ENCODE results near the gene SCAF8. TPM values are rescaled to one million over a fixed set of nuclear protein-coding genes. Genes with fewer than 3 reads are reported as not detected.

SCAF8 gene
- total RNA-seq, 1 donor from 2014 or later = 76.7 TPM

DNA sequence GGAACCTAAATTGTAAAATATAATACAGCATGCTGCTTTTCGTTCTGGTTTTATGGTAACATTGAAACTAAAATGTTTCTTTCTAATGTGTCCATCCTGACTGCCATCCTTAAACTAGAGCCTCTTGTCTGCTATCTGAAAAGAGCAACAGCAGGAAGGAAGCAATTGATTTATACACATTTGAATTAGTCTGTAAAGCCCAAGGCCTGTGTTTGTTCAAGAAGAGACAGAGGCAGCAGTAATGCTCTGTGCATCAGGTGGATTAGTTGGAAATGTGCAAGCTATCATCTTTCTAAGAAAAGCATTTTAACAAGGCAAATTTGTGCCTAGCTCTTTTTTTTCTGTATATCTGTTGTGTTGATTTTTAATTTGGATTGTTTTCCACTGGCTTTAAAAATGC, 128.6 kb downstream of the SCAF8 start:
- DNase-seq (ENCODE audit: low spot score in 2 of 2, unreplicated experiment in 2 of 2) = no peak
- no peak overlapping the region for H3K27ac Mint-ChIP-seq
- no peaks in the 10 kb centered on the region for H3K9me3 Mint-ChIP-seq

DNA sequence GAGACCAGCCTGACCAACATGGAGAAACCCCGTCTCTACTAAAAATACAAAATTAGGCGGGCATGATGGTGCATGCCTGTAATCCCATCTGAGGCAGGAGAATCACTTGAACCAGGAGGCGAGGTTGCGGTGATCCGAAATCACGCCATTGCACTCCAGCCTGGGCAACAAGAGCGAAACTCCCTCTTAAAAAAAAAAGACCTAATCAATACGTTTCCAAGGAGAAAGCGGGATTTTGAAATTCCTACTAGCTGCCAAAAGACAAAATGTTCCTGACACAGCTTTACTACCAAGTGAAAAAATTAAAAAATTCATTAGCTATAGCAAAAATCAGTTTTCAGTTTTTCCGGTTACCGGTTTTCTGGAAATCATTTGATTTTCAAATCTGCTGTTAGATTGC, 129.3 kb downstream of the SCAF8 start:
- TF ChIP-seq, protein P1, sequence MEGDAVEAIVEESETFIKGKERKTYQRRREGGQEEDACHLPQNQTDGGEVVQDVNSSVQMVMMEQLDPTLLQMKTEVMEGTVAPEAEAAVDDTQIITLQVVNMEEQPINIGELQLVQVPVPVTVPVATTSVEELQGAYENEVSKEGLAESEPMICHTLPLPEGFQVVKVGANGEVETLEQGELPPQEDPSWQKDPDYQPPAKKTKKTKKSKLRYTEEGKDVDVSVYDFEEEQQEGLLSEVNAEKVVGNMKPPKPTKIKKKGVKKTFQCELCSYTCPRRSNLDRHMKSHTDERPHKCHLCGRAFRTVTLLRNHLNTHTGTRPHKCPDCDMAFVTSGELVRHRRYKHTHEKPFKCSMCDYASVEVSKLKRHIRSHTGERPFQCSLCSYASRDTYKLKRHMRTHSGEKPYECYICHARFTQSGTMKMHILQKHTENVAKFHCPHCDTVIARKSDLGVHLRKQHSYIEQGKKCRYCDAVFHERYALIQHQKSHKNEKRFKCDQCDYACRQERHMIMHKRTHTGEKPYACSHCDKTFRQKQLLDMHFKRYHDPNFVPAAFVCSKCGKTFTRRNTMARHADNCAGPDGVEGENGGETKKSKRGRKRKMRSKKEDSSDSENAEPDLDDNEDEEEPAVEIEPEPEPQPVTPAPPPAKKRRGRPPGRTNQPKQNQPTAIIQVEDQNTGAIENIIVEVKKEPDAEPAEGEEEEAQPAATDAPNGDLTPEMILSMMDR (IDR thresholded peaks at IDR 0.05; ENCODE audit: unreplicated experiment) = no peak
- H3K27me3 Mint-ChIP-seq (ENCODE audit: low read depth) = no peaks in the 10 kb centered on the region
- no peaks in the 10 kb centered on the region for H3K9me3 Mint-ChIP-seq
- DNase-seq (ENCODE audit: low spot score in 2 of 2, unreplicated experiment in 2 of 2) = no peak
- peaks cover 9% of the 10 kb centered on the region for H3K36me3 Mint-ChIP-seq
- H3K4me3 Mint-ChIP-seq = no peak overlapping the region
- H3K4me1 Mint-ChIP-seq = peaks cover 24% of the 10 kb centered on the region
- peak overlapping the region; percentile 67 for H3K27ac Mint-ChIP-seq

More for the DNA sequence above, 128.6 kb downstream of the SCAF8 start:
- TF ChIP-seq, protein P1 (IDR thresholded peaks at IDR 0.05; ENCODE audit: unreplicated experiment) = no peak
- peaks cover 12% of the 10 kb centered on the region for H3K36me3 Mint-ChIP-seq
- H3K27me3 Mint-ChIP-seq (ENCODE audit: low read depth) = no peaks in the 10 kb centered on the region
- H3K4me1 Mint-ChIP-seq = peaks cover 24% of the 10 kb centered on the region
- no peak overlapping the region for H3K4me3 Mint-ChIP-seq

DNA sequence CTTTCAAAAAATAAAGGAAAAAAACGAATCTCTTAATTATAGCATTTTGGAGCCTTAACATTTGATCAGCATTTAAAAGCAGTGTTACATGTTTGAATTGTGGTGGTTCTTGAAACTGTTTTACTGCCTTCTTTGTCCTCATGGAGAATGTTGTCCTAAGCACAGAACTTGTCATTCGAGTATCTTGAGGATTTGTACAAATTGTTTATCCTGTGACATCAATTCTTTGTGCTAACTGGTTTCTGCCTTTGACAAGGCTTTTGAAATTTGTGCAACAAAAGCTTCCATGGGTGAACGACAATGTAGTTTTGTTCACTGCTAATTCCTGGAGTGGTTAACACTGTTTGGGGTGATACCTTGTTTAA, 130.8 kb downstream of the SCAF8 start:
- Mint-ChIP-seq H3K4me1 (peaks cover 24% of the 10 kb centered on the region), H3K4me3 (no peak overlapping the region), H3K27me3 (ENCODE audit: low read depth) (no peaks in the 10 kb centered on the region), H3K27ac (peak overlapping the region; percentile 13), H3K9me3 (no peaks in the 10 kb centered on the region), H3K36me3 (peaks cover 8% of the 10 kb centered on the region)
- no peak for DNase-seq (ENCODE audit: low spot score in 2 of 2, unreplicated experiment in 2 of 2)
- TF ChIP-seq, protein P1 (IDR thresholded peaks at IDR 0.05; ENCODE audit: unreplicated experiment) = no peak

DNA sequence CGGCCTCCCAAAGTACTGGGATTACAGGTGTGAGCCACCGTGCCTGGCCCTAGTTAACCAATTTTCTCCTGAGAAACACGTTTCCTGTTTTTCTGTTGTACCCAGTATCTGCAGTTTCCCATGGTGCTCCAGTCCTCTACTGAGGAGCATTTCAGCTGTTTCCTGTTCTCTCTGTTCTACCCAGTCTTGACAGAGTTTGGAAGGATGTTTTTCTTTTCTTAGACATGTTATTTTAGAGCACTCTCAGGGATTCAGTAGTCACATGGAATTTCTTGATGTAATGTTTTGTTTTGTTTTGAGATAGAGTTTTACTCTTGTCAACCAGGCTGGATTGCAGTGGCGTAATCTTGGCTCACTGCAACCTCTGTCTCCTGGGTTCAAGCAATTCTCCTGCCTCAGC, 132.1 kb downstream of the SCAF8 start:
- H3K9me3 Mint-ChIP-seq = no peaks in the 10 kb centered on the region
- H3K4me3 Mint-ChIP-seq = no peak overlapping the region
- TF ChIP-seq, protein P1 (IDR thresholded peaks at IDR 0.05; ENCODE audit: unreplicated experiment) = no peak
- H3K27ac Mint-ChIP-seq = no peak overlapping the region
- peaks cover 24% of the 10 kb centered on the region for H3K4me1 Mint-ChIP-seq
- DNase-seq (ENCODE audit: low spot score in 2 of 2, unreplicated experiment in 2 of 2) = no peak
- peaks cover 5% of the 10 kb centered on the region for H3K36me3 Mint-ChIP-seq
- H3K27me3 Mint-ChIP-seq (ENCODE audit: low read depth) = no peaks in the 10 kb centered on the region

DNA sequence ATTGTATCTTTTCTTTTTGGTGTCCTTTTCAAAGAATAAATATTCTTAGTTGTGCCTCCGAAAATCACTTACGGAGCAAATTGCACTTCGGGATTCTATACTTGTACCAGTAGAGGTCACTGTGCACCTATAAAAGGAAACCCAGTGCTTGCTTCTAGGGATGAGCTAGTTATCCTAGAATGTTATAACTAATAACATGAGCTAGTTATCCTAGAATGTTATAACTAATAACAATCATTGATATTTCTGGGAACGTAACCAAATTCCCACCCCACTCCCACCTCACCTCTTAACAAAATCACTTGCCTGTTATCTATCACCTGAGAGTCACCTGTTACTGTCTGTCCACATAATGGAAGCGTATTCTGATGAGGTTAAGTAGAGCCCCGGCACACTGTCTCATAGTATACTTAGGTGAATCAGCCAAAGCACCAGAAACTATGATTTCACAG, 135.0 kb downstream of the SCAF8 start:
- no peak for DNase-seq (ENCODE audit: low spot score in 2 of 2, unreplicated experiment in 2 of 2)

More for the DNA sequence above, 135.0 kb downstream of the SCAF8 start:
- Mint-ChIP-seq H3K27ac (no peak overlapping the region), H3K36me3 (peaks cover 5% of the 10 kb centered on the region), H3K27me3 (ENCODE audit: low read depth) (no peaks in the 10 kb centered on the region), H3K4me3 (no peak overlapping the region), H3K9me3 (no peaks in the 10 kb centered on the region), H3K4me1 (peaks cover 20% of the 10 kb centered on the region)
- TF ChIP-seq, protein P1 (IDR thresholded peaks at IDR 0.05; ENCODE audit: unreplicated experiment) = peak; percentile 72
